IMR-90 (cell line): ENCODE results near the gene NEMF. TPM values are rescaled to one million over a fixed set of nuclear protein-coding genes. Genes with fewer than 3 reads are reported as not detected.
A peak's percentile ranks its signal among the peaks of the same experiment; 100 is the strongest.

Experiments
- ATAC-seq: fragments of 200-7000 bp; cut with Tn5 transposase; 2 replicates; pipeline ENCODE4 v1.9.1; 2020; ENCODE audit warnings: low read depth, mild to moderate bottlenecking, moderate library complexity
- BruUV-seq: library from RNA; stranded (reverse); fragments of 400-500 nt; replicated peaks from 2 replicates; lab custom pipeline; 2021; lab: Mats Ljungman, UMichigan
- CTCF ChIA-PET: fragments of 300-600 bp; formaldehyde crosslinking; extraction: SDS; loops from one replicate; lab custom pipeline; 2021; ENCODE audit warnings: antibody characterized with exemption; lab: Yijun Ruan, JAX
- POLR2A ChIA-PET: fragments of 300-600 bp; sonication (Branson Sonifier 250); formaldehyde crosslinking; loops from one replicate; lab custom pipeline; 2022; ENCODE audit warnings: antibody characterized with exemption; ENCODE audit not compliant: unreplicated experiment; lab: Charles Lee
- DNase-seq: peaks from one replicate; pipeline ENCODE4 v3.0.0; 2013
- H2AFZ ChIP-seq: replicated peaks from 2 replicates; pipeline ENCODE3; 2013; ENCODE audit warnings: low read length, mild to moderate bottlenecking; ENCODE audit not compliant: poor library complexity
- H2AK5ac ChIP-seq: 2 replicates; pipeline ENCODE4 v1.6.1; 2013; ENCODE audit warnings: low read depth, low read length, inconsistent platforms
- H2AK9ac ChIP-seq: replicated peaks from 2 replicates; pipeline ENCODE3; 2013; ENCODE audit warnings: mild to moderate bottlenecking, low read depth, low read length, moderate library complexity; ENCODE audit not compliant: poor library complexity
- H2BK120ac ChIP-seq: 2 replicates; pipeline ENCODE4 v1.6.1; 2013; ENCODE audit warnings: low read depth, low read length, inconsistent platforms
- H2BK15ac ChIP-seq: 3 replicates; pipeline ENCODE4 v1.6.1; 2013; ENCODE audit warnings: low read depth, low read length, inconsistent platforms
- H2BK20ac ChIP-seq: 2 replicates; pipeline ENCODE4 v1.6.1; 2013; ENCODE audit warnings: low read depth, mild to moderate bottlenecking, inconsistent platforms, low read length, moderate library complexity
- H2BK5ac ChIP-seq: 2 replicates; pipeline ENCODE4 v1.6.1; 2013; ENCODE audit warnings: mild to moderate bottlenecking, low read depth, low read length, inconsistent platforms; ENCODE audit not compliant: poor library complexity, severe bottlenecking
- H3K14ac ChIP-seq: replicated peaks from 2 replicates; pipeline ENCODE4 v1.6.1; 2013; ENCODE audit warnings: low read depth, low read length, inconsistent platforms
- H3K18ac ChIP-seq: 2 replicates; pipeline ENCODE4 v1.6.1; 2013; ENCODE audit warnings: low read depth, low read length, control low read depth
- H3K23ac ChIP-seq: 2 replicates; pipeline ENCODE4 v1.6.1; 2013; ENCODE audit warnings: low read depth, low read length, inconsistent platforms
- H3K27ac ChIP-seq: 2 replicates; pipeline ENCODE4 v1.5.1; 2013; ENCODE audit warnings: mild to moderate bottlenecking, control low read depth, low read length; ENCODE audit not compliant: insufficient read depth
- H3K27me3 ChIP-seq: 2 replicates; pipeline ENCODE4 v1.6.1; 2013; ENCODE audit warnings: low read length; ENCODE audit not compliant: control insufficient read depth, insufficient read depth
- H3K36me3 ChIP-seq: 2 replicates; pipeline ENCODE4 v1.6.1; 2013; ENCODE audit warnings: low read length, mixed read lengths; ENCODE audit not compliant: control insufficient read depth, insufficient read depth
- H3K4ac ChIP-seq: 2 replicates; pipeline ENCODE4 v1.6.1; 2013; ENCODE audit warnings: low read depth, low read length, inconsistent platforms
- H3K4me1 ChIP-seq: 2 replicates; pipeline ENCODE4 v1.6.1; 2013; ENCODE audit warnings: low read length, mixed read lengths; ENCODE audit not compliant: control insufficient read depth, insufficient read depth
- H3K4me2 ChIP-seq: 2 replicates; pipeline ENCODE4 v1.6.1; 2013; ENCODE audit warnings: low read depth, mild to moderate bottlenecking, control low read depth, low read length, moderate library complexity
- H3K4me3 ChIP-seq: 2 replicates; pipeline ENCODE4 v1.5.1; 2013; ENCODE audit warnings: low read depth, mild to moderate bottlenecking, control low read depth, low read length, moderate library complexity; ENCODE audit not compliant: insufficient read depth
- H3K56ac ChIP-seq: 2 replicates; pipeline ENCODE4 v1.6.1; 2013; ENCODE audit warnings: low read length, inconsistent platforms; ENCODE audit not compliant: insufficient read depth; ENCODE audit errors: extremely low read depth
- H3K79me1 ChIP-seq, 2 experiments: 2 replicates each; pipeline ENCODE4 v1.6.1; 2013; ENCODE audit warnings: low read length in 2 of 2, inconsistent platforms in 1 of 2, low read depth in 1 of 2
- H3K9ac ChIP-seq: 2 replicates; pipeline ENCODE4 v1.6.1; 2013; ENCODE audit warnings: low read depth, low read length, control low read depth
- H3K9me1 ChIP-seq: 2 replicates; pipeline ENCODE4 v1.6.1; 2013; ENCODE audit warnings: low read length, inconsistent platforms; ENCODE audit not compliant: insufficient read depth
- H3K9me3 ChIP-seq: 2 replicates; pipeline ENCODE4 v1.6.1; 2013; ENCODE audit warnings: low read length; ENCODE audit not compliant: control insufficient read depth, insufficient read depth
- H4K20me1 ChIP-seq: 2 replicates; pipeline ENCODE4 v1.6.1; 2013; ENCODE audit warnings: low read length, inconsistent platforms; ENCODE audit not compliant: insufficient read depth
- H4K5ac ChIP-seq: 2 replicates; pipeline ENCODE4 v1.6.1; 2013; ENCODE audit warnings: mild to moderate bottlenecking, low read depth, low read length, control low read depth
- H4K8ac ChIP-seq, 2 experiments: 2 replicates each; pipeline ENCODE4 v1.6.1; 2013; ENCODE audit warnings: low read depth in 2 of 2, low read length in 2 of 2, control low read depth in 1 of 2, inconsistent platforms in 1 of 2
- H4K91ac ChIP-seq: 2 replicates; pipeline ENCODE4 v1.6.1; 2013; ENCODE audit warnings: low read depth, low read length, inconsistent platforms; ENCODE audit not compliant: insufficient read depth
- BHLHE40 ChIP-seq: fragments of 150-350 bp; IDR thresholded peaks from 2 replicates; pipeline ENCODE4 v1.6.1; 2016; ENCODE audit warnings: mild to moderate bottlenecking, low read depth, low read length
- CEBPB ChIP-seq: IDR thresholded peaks from 2 replicates; pipeline ENCODE4 v1.6.1; 2012; ENCODE audit warnings: low read depth, low read length, improper control_type of control experiment
- CHD1 ChIP-seq: IDR thresholded peaks from 2 replicates; pipeline ENCODE4 v1.6.1; 2012; ENCODE audit warnings: low read depth, low read length, improper control_type of control experiment
- CTCF ChIP-seq: conservative IDR thresholded peaks from 2 replicates; pipeline ENCODE4 v1.5.1; 2012; ENCODE audit warnings: mild to moderate bottlenecking, low read depth, low read length, improper control_type of control experiment
- ELK1 ChIP-seq: fragments of 150-350 bp; IDR thresholded peaks from 2 replicates; pipeline ENCODE4 v1.6.1; 2016; ENCODE audit warnings: low read depth, mild to moderate bottlenecking, low read length, moderate library complexity, borderline replicate concordance
- FOS ChIP-seq: fragments of 150-350 bp; IDR thresholded peaks from 2 replicates; pipeline ENCODE4 v1.6.1; 2016; ENCODE audit warnings: low read depth, low read length
- MAFK ChIP-seq: IDR thresholded peaks from 2 replicates; pipeline ENCODE4 v1.6.1; 2012; ENCODE audit warnings: low read depth, low read length, improper control_type of control experiment
- MAZ ChIP-seq: IDR thresholded peaks from 2 replicates; pipeline ENCODE4 v1.6.1; 2012; ENCODE audit warnings: low read depth, mild to moderate bottlenecking, low read length, improper control_type of control experiment, moderate library complexity, borderline replicate concordance
- MXI1 ChIP-seq: IDR thresholded peaks from 2 replicates; pipeline ENCODE4 v1.6.1; 2012; ENCODE audit warnings: low read depth, mild to moderate bottlenecking, low read length, moderate library complexity, borderline replicate concordance
- NFE2L2 ChIP-seq: fragments of 150-350 bp; IDR thresholded peaks from 2 replicates; pipeline ENCODE4 v1.6.1; 2016; ENCODE audit warnings: low read depth, mild to moderate bottlenecking, low read length
- POLR2A ChIP-seq: IDR thresholded peaks from 2 replicates; pipeline ENCODE4 v1.6.1; 2012; ENCODE audit warnings: mild to moderate bottlenecking, low read depth, low read length
- RAD21 ChIP-seq: IDR thresholded peaks from 2 replicates; pipeline ENCODE4 v1.6.1; 2012; ENCODE audit warnings: low read length, improper control_type of control experiment
- RCOR1 ChIP-seq: IDR thresholded peaks from 2 replicates; pipeline ENCODE4 v1.6.1; 2012; ENCODE audit warnings: mild to moderate bottlenecking, low read length, improper control_type of control experiment; ENCODE audit not compliant: insufficient replicate concordance
- RFX5 ChIP-seq: IDR thresholded peaks from 2 replicates; pipeline ENCODE4 v1.8.0; 2012; ENCODE audit warnings: low read depth, mild to moderate bottlenecking, low read length, moderate library complexity
- SMC3 ChIP-seq: fragments of 150-350 bp; IDR thresholded peaks from 2 replicates; pipeline ENCODE4 v1.6.1; 2016; ENCODE audit warnings: low read depth, mild to moderate bottlenecking, antibody characterized with exemption, low read length, moderate library complexity
- USF2 ChIP-seq: fragments of 150-350 bp; IDR thresholded peaks from 2 replicates; pipeline ENCODE4 v1.6.1; 2017; ENCODE audit warnings: mild to moderate bottlenecking, antibody characterized with exemption, low read length, low read depth
- WGBS, 2 experiments: methylation state at CpG; one replicate each; pipeline versions ENCODE4 v1.1.5 to v1.1.7; 2013; ENCODE audit warnings: missing lambda C conversion rate in 2 of 2; ENCODE audit not compliant: insufficient read length in 1 of 2; ENCODE audit errors: extremely low coverage in 2 of 2; 5-methylcytosine and 5-hydroxymethylcytosine counted together
- dilution Hi-C: fragments of 300-500 bp; cut with HindIII; formaldehyde crosslinking; loops from one replicate; pipeline ENCODE4 v1.14.3; 2018; ENCODE audit warnings: low sequenced_read_pairs; ENCODE audit not compliant: unreplicated experiment
- in situ Hi-C: fragments of 300-500 bp; cut with MboI; formaldehyde crosslinking; loops from 3 replicates; pipeline ENCODE4 v1.14.3; 2019; ENCODE audit warnings: low sequenced_read_pairs, inconsistent platforms, mixed read lengths
- intact Hi-C: fragments of 100-400 bp; cut with micrococcal nuclease; formaldehyde crosslinking; loops from 2 replicates; pipeline ENCODE4 v1.10.0; 2022
- polyA plus RNA-seq, 3 experiments: library from polyadenylated mRNA; depleted of rRNA; stranded (reverse); fragments of >200 nt; gene quantifications; 2 replicates each; pipeline ENCODE4 v1.2.3, GENCODE V29; 2012; ENCODE audit warnings: low replicate concordance in 1 of 3
- total RNA-seq: library from RNA; depleted of rRNA; stranded (reverse); fragments of >200 nt; gene quantifications from 2 replicates; pipeline ENCODE4 v1.2.3, GENCODE V29; 2012

The NEMF gene
- total and polyA plus RNA-seq, 2 of the 4 experiments (the other 2 are of a cell fraction) = 19.5 to 30.5 TPM

GRCh38 chr14:49881350-49882001, 28.9 kb upstream of the NEMF start:
- Histone ChIP-seq H3K23ac (no peak overlapping the region), H2AK9ac (no peak overlapping the region), H3K79me1 (no peaks in the 10 kb centered on the region), H3K56ac (no peak overlapping the region), H3K9me3 (no peaks in the 10 kb centered on the region), H3K27ac (no peak overlapping the region), H3K18ac (no peak overlapping the region), H4K8ac (no peak overlapping the region), H2BK15ac (no peak overlapping the region), H4K20me1 (no peaks in the 10 kb centered on the region), H2BK120ac (no peak overlapping the region), H2BK20ac (no peak overlapping the region), H2AFZ (no peak overlapping the region), H3K14ac (no peak overlapping the region), H2BK5ac (no peak overlapping the region), H4K91ac (no peak overlapping the region), H2AK5ac (0 out of 2 replicates have a peak overlapping the region, but pooled peaks have one; percentile 15), H3K36me3 (no peaks in the 10 kb centered on the region), H3K9me1 (no peaks in the 10 kb centered on the region), H3K9ac (no peak overlapping the region), H3K4ac (no peak overlapping the region), H4K5ac (no peak overlapping the region), H3K27me3 (no peaks in the 10 kb centered on the region), H3K4me3 (no peak overlapping the region), H3K4me2 (no peak overlapping the region), H3K4me1 (no peaks in the 10 kb centered on the region)
- no peak for TF ChIP-seq MXI1
- no peak for TF ChIP-seq CEBPB
- no peak for TF ChIP-seq CTCF
- no peak for TF ChIP-seq ELK1
- no peak for TF ChIP-seq RCOR1
- TF ChIP-seq BHLHE40 = no peak
- no peak for TF ChIP-seq MAFK
- no peak for TF ChIP-seq CHD1
- TF ChIP-seq SMC3 = no peak
- no peak for TF ChIP-seq FOS
- TF ChIP-seq USF2 = no peak
- TF ChIP-seq RFX5 = no peak
- TF ChIP-seq MAZ = no peak
- no peak for TF ChIP-seq NFE2L2
- TF ChIP-seq RAD21 = no peak
- TF ChIP-seq POLR2A = no peak
- BruUV-seq = no TSS peak
- ChIA-PET CTCF (interaction anchor here (0.6 kb wide), 1 partner anchor 13 kb away, joined by 3 read pairs; no protein-coding TSS in a partner anchor), POLR2A (no interaction called here)
- WGBS, 2 experiments = no CpG with 5 or more reads among the region's 4 CpGs
- ATAC-seq (peak; percentile 72), DNase-seq (no peak)
- dilution Hi-C loops = no loop called here
- intact Hi-C loops = no loop called here
- in situ Hi-C loops = no loop called here
